ENCODE data around the gene PTPRK.

DNA sequence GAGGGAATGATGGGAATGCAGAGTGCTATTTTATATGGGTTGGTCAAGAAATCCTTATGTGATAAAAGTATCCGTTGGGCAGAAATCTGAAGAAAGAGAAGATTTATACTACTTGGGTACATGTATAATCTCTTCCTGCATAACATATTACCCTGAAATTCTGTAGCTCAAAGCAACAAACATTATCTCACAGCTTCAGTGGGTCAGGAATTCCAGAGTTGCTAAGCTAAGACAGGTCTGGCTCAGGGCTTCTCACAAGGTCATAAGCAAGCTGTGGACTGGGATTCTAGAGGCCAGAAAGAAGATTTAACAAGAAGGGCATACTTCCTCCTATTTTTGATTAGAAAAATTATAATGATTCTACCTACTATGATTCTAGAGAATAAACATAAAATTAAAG is 447.0 kb downstream of the PTPRK start:
- TF ChIP-seq CTCF (IDR thresholded peaks at IDR 0.05 in 4 of 5, conservative IDR thresholded peaks at IDR 0.05 in 1 of 5) (no peak), POLR2A (IDR thresholded peaks at IDR 0.05) (no peak)
